Amygdala (tissue), 56 donors: Measurements from ENCODE around the gene MRPL52.

Experiments used
- DNase-seq, 56 donors: peaks; one replicate each; lab custom pipeline; 2025; lab: John Stamatoyannopoulos, UW

The MRPL52 gene

GRCh38 chr14:22875003-22875747 lies 45.5 kb downstream of the MRPL52 start:
- DNase-seq = no peak

GRCh38 chr14:22875748-22876319 lies 46.1 kb downstream of the MRPL52 start:
- DNase-seq = no peak

GRCh38 chr14:22877000-22877501 lies 47.4 kb downstream of the MRPL52 start:
- DNase-seq = no peak

GRCh38 chr14:22878271-22879246 lies 48.9 kb downstream of the MRPL52 start:
- DNase-seq = no peak

- no peak for DNase-seq
These were observed 52.4 kb downstream of the MRPL52 start for GRCh38 chr14:22882064-22882463.

- DNase-seq = peak in 22 of 56 donors; percentile 9 to 78 (median 28)
These were observed 53.0 kb downstream of the MRPL52 start for GRCh38 chr14:22882529-22883172.

GRCh38 chr14:22883173-22883976 lies 53.7 kb downstream of the MRPL52 start, which contains the start of gene REM2:
REM2 (plus strand) TSS chr14:22883222; CDS start chr14:22883288, 66 bp downstream.
- peak in 5 of 56 donors; percentile 8 to 37 (median 12) for DNase-seq

GRCh38 chr14:22884076-22884737 lies 54.5 kb downstream of the MRPL52 start:
- DNase-seq = peak in 1 of 56 donors; percentile 8
